Measurements from ENCODE around the gene SPRR2F. TPM values are rescaled to one million over a fixed set of nuclear protein-coding genes. Genes with fewer than 3 reads are reported as not detected.
A peak's percentile ranks its signal among the peaks of the same experiment; 100 is the strongest.

SPRR2F gene
- total and polyA plus RNA-seq, 4 experiments from 2014 or later = not detected

GRCh38 chr1:153072806-153073726, 40.2 kb downstream of the SPRR2F start:
- POLR2A ChIA-PET (ENCODE audit: partially characterized antibody) = no interaction called here
- H3K4me3 Mint-ChIP-seq = no peak overlapping the region
- H3K27ac Mint-ChIP-seq = no peak overlapping the region
- H3K27me3 Mint-ChIP-seq = peaks cover 1 to 4% of the 10 kb centered on the region in 2 donors
- no peaks in the 10 kb centered on the region for H3K36me3 ChIP-seq (ENCODE audit: insufficient read depth, low read length)
- H3K27me3 ChIP-seq (ENCODE audit: insufficient read depth, low read length) = no peaks in the 10 kb centered on the region
- H3K9me3 ChIP-seq (ENCODE audit: control insufficient read depth in 1 of 2, low read length in 2 of 2) = no peaks in the 10 kb centered on the region
- no peak overlapping the region for H3K4me3 ChIP-seq (ENCODE audit: low read length in 2 of 2)
- H3K27ac ChIP-seq (ENCODE audit: low read depth, low read length) = no peak overlapping the region
- CTCF ChIA-PET (ENCODE audit: partially characterized antibody) = no interaction called here
- H3K36me3 Mint-ChIP-seq = no peaks in the 10 kb centered on the region
- intact Hi-C loops (cut with micrococcal nuclease) = no loop called here
- peaks cover 0 to 7% (median 0%) of the 10 kb centered on the region in 8 donors for H3K9me3 Mint-ChIP-seq
- no peaks in the 10 kb centered on the region for H3K4me1 Mint-ChIP-seq
- H3K4me1 ChIP-seq (ENCODE audit: insufficient read depth, low read length) = no peaks in the 10 kb centered on the region
- no peak for DNase-seq

DNA sequence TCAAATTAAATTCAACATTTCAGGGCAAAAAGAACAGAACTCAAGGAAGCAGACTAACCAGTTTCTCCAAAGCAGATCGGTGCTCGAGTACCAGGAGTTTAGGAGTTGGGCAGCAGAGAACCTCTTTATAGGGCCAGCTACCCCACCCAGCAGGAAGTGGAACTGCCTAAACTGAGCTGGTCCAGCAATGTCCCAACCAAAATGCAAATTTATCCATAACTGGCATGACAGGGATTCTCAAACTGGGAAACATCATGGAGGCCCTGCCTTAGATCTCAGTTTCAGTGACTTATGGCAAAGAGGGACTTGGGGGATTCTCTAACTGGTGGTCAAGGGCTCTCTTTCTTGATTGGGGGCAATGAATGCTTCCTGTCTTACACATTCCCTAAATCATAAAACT, 41.8 kb downstream of the SPRR2F start, which contains the start of gene SPRR2B:
Gene SPRR2B, minus strand, starts transcription at position 101 of the 400 bp plus-strand sequence. CDS start 772 bp downstream, outside the sequence.
- intact Hi-C loops (cut with micrococcal nuclease) = no loop called here
- no peak for DNase-seq
- POLR2A ChIA-PET (ENCODE audit: partially characterized antibody) = no interaction called here
- CTCF ChIA-PET (ENCODE audit: partially characterized antibody) = no interaction called here
- H3K27me3 Mint-ChIP-seq = peaks cover 2 to 8% of the 10 kb centered on the region in 2 donors
- no peak within 1 kb of the TSS for H3K4me3 Mint-ChIP-seq
- Histone ChIP-seq H3K27me3 (ENCODE audit: insufficient read depth, low read length) (no peaks in the 10 kb centered on the region), H3K4me1 (ENCODE audit: insufficient read depth, low read length) (no peaks in the 10 kb centered on the region), H3K27ac (ENCODE audit: low read depth, low read length) (no peak within 1 kb of the TSS), H3K9me3 (ENCODE audit: control insufficient read depth in 1 of 2, low read length in 2 of 2) (no peaks in the 10 kb centered on the region), H3K4me3 (ENCODE audit: low read length in 2 of 2) (no peak within 1 kb of the TSS), H3K36me3 (ENCODE audit: insufficient read depth, low read length) (no peaks in the 10 kb centered on the region)
- no peaks in the 10 kb centered on the region for H3K36me3 Mint-ChIP-seq
- no peaks in the 10 kb centered on the region for H3K4me1 Mint-ChIP-seq
- H3K9me3 Mint-ChIP-seq = no peaks in the 10 kb centered on the region
- no peak within 1 kb of the TSS for H3K27ac Mint-ChIP-seq

GRCh38 chr1:153070243-153070642, 43.1 kb downstream of the SPRR2F start:
- Mint-ChIP-seq H3K4me1 (no peaks in the 10 kb centered on the region), H3K27ac (no peak overlapping the region), H3K4me3 (no peak overlapping the region), H3K9me3 (no peaks in the 10 kb centered on the region), H3K27me3 (peaks cover 9 to 14% of the 10 kb centered on the region in 2 donors), H3K36me3 (no peaks in the 10 kb centered on the region)
- no peak overlapping the region for H3K27ac ChIP-seq (ENCODE audit: low read depth, low read length)
- no peaks in the 10 kb centered on the region for H3K9me3 ChIP-seq (ENCODE audit: control insufficient read depth in 1 of 2, low read length in 2 of 2)
- intact Hi-C loops (cut with micrococcal nuclease) = no loop called here
- POLR2A ChIA-PET (ENCODE audit: partially characterized antibody) = no interaction called here
- no peaks in the 10 kb centered on the region for H3K4me1 ChIP-seq (ENCODE audit: insufficient read depth, low read length)
- CTCF ChIA-PET (ENCODE audit: partially characterized antibody) = no interaction called here
- DNase-seq = peak in 1 of 5 donors; percentile 25
- no peaks in the 10 kb centered on the region for H3K36me3 ChIP-seq (ENCODE audit: insufficient read depth, low read length)
- no peaks in the 10 kb centered on the region for H3K27me3 ChIP-seq (ENCODE audit: insufficient read depth, low read length)
- no peak overlapping the region for H3K4me3 ChIP-seq (ENCODE audit: low read length in 2 of 2)

Other genes with a start within 250 kb of the SPRR2F start
- not detected for gene SMCP, start 235.2 kb downstream of the SPRR2F start, total RNA-seq
- not detected for gene SMCP, start 235.2 kb downstream of the SPRR2F start, polyA plus RNA-seq
- not detected for gene IVL, start 205.0 kb downstream of the SPRR2F start, total RNA-seq
- not detected for gene IVL, start 205.0 kb downstream of the SPRR2F start, polyA plus RNA-seq
- not detected for gene SPRR5, start 166.3 kb downstream of the SPRR2F start, total RNA-seq
- gene SPRR5, start 166.3 kb downstream of the SPRR2F start, polyA plus RNA-seq = not detected
- gene SPRR4, start 142.9 kb downstream of the SPRR2F start, total RNA-seq = not detected
- gene SPRR4, start 142.9 kb downstream of the SPRR2F start, polyA plus RNA-seq = not detected
- gene SPRR1A, start 129.4 kb downstream of the SPRR2F start, total RNA-seq = not detected
- gene SPRR1A, start 129.4 kb downstream of the SPRR2F start, polyA plus RNA-seq = not detected
- gene SPRR3, start 111.8 kb downstream of the SPRR2F start, total RNA-seq = not detected
- gene SPRR3, start 111.8 kb downstream of the SPRR2F start, polyA plus RNA-seq = not detected
- not detected for gene SPRR1B, start 82.3 kb downstream of the SPRR2F start, total RNA-seq
- not detected for gene SPRR1B, start 82.3 kb downstream of the SPRR2F start, polyA plus RNA-seq
- not detected for gene SPRR2D, start 72.4 kb downstream of the SPRR2F start, total RNA-seq
- not detected for gene SPRR2D, start 72.4 kb downstream of the SPRR2F start, polyA plus RNA-seq
- gene SPRR2A, start 56.0 kb downstream of the SPRR2F start, total RNA-seq = not detected
- not detected for gene SPRR2A, start 56.0 kb downstream of the SPRR2F start, polyA plus RNA-seq
- not detected for gene SPRR2B, start 41.9 kb downstream of the SPRR2F start, total RNA-seq
- not detected for gene SPRR2B, start 41.9 kb downstream of the SPRR2F start, polyA plus RNA-seq
- gene SPRR2E, start 19.0 kb downstream of the SPRR2F start, total RNA-seq = not detected
- gene SPRR2E, start 19.0 kb downstream of the SPRR2F start, polyA plus RNA-seq = not detected
- not detected for gene SPRR2G, start 37.4 kb upstream of the SPRR2F start, total RNA-seq
- not detected for gene SPRR2G, start 37.4 kb upstream of the SPRR2F start, polyA plus RNA-seq
- gene LELP1, start 89.9 kb upstream of the SPRR2F start, total RNA-seq = not detected
- not detected for gene LELP1, start 89.9 kb upstream of the SPRR2F start, polyA plus RNA-seq
- not detected for gene PRR9, start 104.1 kb upstream of the SPRR2F start, total RNA-seq
- gene PRR9, start 104.1 kb upstream of the SPRR2F start, polyA plus RNA-seq = not detected
- gene LORICRIN, start 146.2 kb upstream of the SPRR2F start, total RNA-seq = not detected
- gene LORICRIN, start 146.2 kb upstream of the SPRR2F start, polyA plus RNA-seq = not detected
- gene PGLYRP3, start 199.4 kb upstream of the SPRR2F start, total RNA-seq = not detected
- not detected for gene PGLYRP3, start 199.4 kb upstream of the SPRR2F start, polyA plus RNA-seq
- gene PGLYRP4, start 235.3 kb upstream of the SPRR2F start, total RNA-seq = not detected
- gene PGLYRP4, start 235.3 kb upstream of the SPRR2F start, polyA plus RNA-seq = not detected
- 1 to 10 TPM; 7.4 to 7.7 TPM for gene S100A9, start 244.3 kb upstream of the SPRR2F start, total RNA-seq
- 10 to 100 TPM in 1 of 2 donors, 1 to 10 TPM in 1; 8.0 to 11.6 TPM for gene S100A9, start 244.3 kb upstream of the SPRR2F start, polyA plus RNA-seq